ENCODE results near the gene GALNT14.

Gene GALNT14

GRCh38 chr2:31122133-31122532 lies 16.1 kb downstream of the GALNT14 start:
- no peak for TF ChIP-seq Cebpa-rat (IDR thresholded peaks at IDR 0.05)
- peaks cover 54% of the 10 kb centered on the region for H3K4me1 ChIP-seq
- no peaks in the 10 kb centered on the region for H3K27me3 ChIP-seq
- H3K9me3 ChIP-seq: peaks cover 14% of the 10 kb centered on the region
- peaks cover 37% of the 10 kb centered on the region for H4K20me1 ChIP-seq
- no peak overlapping the region for H3K9ac ChIP-seq
- H3K4me3 ChIP-seq: no peak overlapping the region
- no peak overlapping the region for H3K4me2 ChIP-seq
- H3K36me3 ChIP-seq: peaks cover 37% of the 10 kb centered on the region
- H3K27ac ChIP-seq: peak overlapping the region; percentile 20

GRCh38 chr2:31113765-31114164 lies 24.5 kb downstream of the GALNT14 start:
- Histone ChIP-seq H3K9me3 (no peaks in the 10 kb centered on the region), H3K4me2 (no peak overlapping the region), H3K36me3 (peaks cover 77% of the 10 kb centered on the region), H3K4me1 (peaks cover 14% of the 10 kb centered on the region), H3K9ac (no peak overlapping the region), H3K4me3 (no peak overlapping the region), H3K27ac (no peak overlapping the region), H3K27me3 (no peaks in the 10 kb centered on the region), H4K20me1 (peaks cover 61% of the 10 kb centered on the region)
- TF ChIP-seq Cebpa-rat (IDR thresholded peaks at IDR 0.05): no peak

GRCh38 chr2:31112544-31112943 lies 25.7 kb downstream of the GALNT14 start:
- Histone ChIP-seq H3K36me3 (peaks cover 85% of the 10 kb centered on the region), H3K9ac (no peak overlapping the region), H3K4me3 (no peak overlapping the region), H3K27me3 (no peaks in the 10 kb centered on the region), H3K4me1 (peaks cover 15% of the 10 kb centered on the region), H4K20me1 (peaks cover 73% of the 10 kb centered on the region), H3K9me3 (peaks cover 9% of the 10 kb centered on the region; the same call in 1 of the 2 replicates), H3K27ac (no peak overlapping the region), H3K4me2 (no peak overlapping the region)
- no peak for TF ChIP-seq Cebpa-rat (IDR thresholded peaks at IDR 0.05)

GRCh38 chr2:31110998-31111397 lies 27.2 kb downstream of the GALNT14 start:
- peaks cover 88% of the 10 kb centered on the region for H4K20me1 ChIP-seq
- H3K4me2 ChIP-seq: no peak overlapping the region
- H3K27ac ChIP-seq: no peak overlapping the region
- no peaks in the 10 kb centered on the region for H3K27me3 ChIP-seq
- no peak overlapping the region for H3K4me3 ChIP-seq
- H3K4me1 ChIP-seq: peaks cover 15% of the 10 kb centered on the region
- TF ChIP-seq Cebpa-rat (IDR thresholded peaks at IDR 0.05): no peak
- peaks cover 24% of the 10 kb centered on the region for H3K9me3 ChIP-seq
- peaks cover 96% of the 10 kb centered on the region for H3K36me3 ChIP-seq
- H3K9ac ChIP-seq: no peak overlapping the region

GRCh38 chr2:31110431-31110830 lies 27.8 kb downstream of the GALNT14 start:
- Histone ChIP-seq H3K36me3 (peaks cover 97% of the 10 kb centered on the region), H3K4me2 (no peak overlapping the region), H4K20me1 (peaks cover 87% of the 10 kb centered on the region), H3K9me3 (peaks cover 30% of the 10 kb centered on the region), H3K4me1 (peaks cover 15% of the 10 kb centered on the region), H3K27me3 (no peaks in the 10 kb centered on the region), H3K4me3 (no peak overlapping the region), H3K27ac (no peak overlapping the region), H3K9ac (no peak overlapping the region)
- no peak for TF ChIP-seq Cebpa-rat (IDR thresholded peaks at IDR 0.05)

GRCh38 chr2:31109633-31110192 lies 28.5 kb downstream of the GALNT14 start:
- Histone ChIP-seq H3K9me3 (peaks cover 30% of the 10 kb centered on the region), H3K27me3 (no peaks in the 10 kb centered on the region), H3K36me3 (peaks cover 97% of the 10 kb centered on the region), H3K27ac (no peak overlapping the region), H3K4me3 (no peak overlapping the region), H3K4me1 (peaks cover 15% of the 10 kb centered on the region), H4K20me1 (peaks cover 90% of the 10 kb centered on the region), H3K9ac (no peak overlapping the region), H3K4me2 (no peak overlapping the region)
- TF ChIP-seq Cebpa-rat (IDR thresholded peaks at IDR 0.05): no peak

GRCh38 chr2:31108561-31109286 lies 29.5 kb downstream of the GALNT14 start:
- H3K27ac ChIP-seq: no peak overlapping the region
- peaks cover 95% of the 10 kb centered on the region for H4K20me1 ChIP-seq
- peaks cover 30% of the 10 kb centered on the region for H3K9me3 ChIP-seq
- H3K9ac ChIP-seq: no peak overlapping the region
- no peak overlapping the region for H3K4me3 ChIP-seq
- H3K36me3 ChIP-seq: peaks cover 99% of the 10 kb centered on the region
- H3K4me2 ChIP-seq: no peak overlapping the region
- H3K27me3 ChIP-seq: no peaks in the 10 kb centered on the region
- H3K4me1 ChIP-seq: peaks cover 15% of the 10 kb centered on the region
- TF ChIP-seq Cebpa-rat (IDR thresholded peaks at IDR 0.05): no peak

GRCh38 chr2:31107591-31108300 lies 30.5 kb downstream of the GALNT14 start:
- H3K4me1 ChIP-seq: peaks cover 15% of the 10 kb centered on the region
- no peak for TF ChIP-seq Cebpa-rat (IDR thresholded peaks at IDR 0.05)
- peaks cover 38% of the 10 kb centered on the region for H3K9me3 ChIP-seq
- H3K27ac ChIP-seq: no peak overlapping the region
- no peak overlapping the region for H3K4me2 ChIP-seq
- H3K36me3 ChIP-seq: peaks cover 99% of the 10 kb centered on the region
- no peak overlapping the region for H3K9ac ChIP-seq
- no peak overlapping the region for H3K4me3 ChIP-seq
- no peaks in the 10 kb centered on the region for H3K27me3 ChIP-seq
- peaks cover 92% of the 10 kb centered on the region for H4K20me1 ChIP-seq

- Histone ChIP-seq H3K27ac (no peak overlapping the region), H3K4me3 (no peak overlapping the region), H3K36me3 (peaks cover 78% of the 10 kb centered on the region), H3K27me3 (no peaks in the 10 kb centered on the region), H4K20me1 (peaks cover 48% of the 10 kb centered on the region; the same call in 1 of the 2 replicates), H3K9me3 (peaks cover 34% of the 10 kb centered on the region), H3K4me1 (peaks cover 23% of the 10 kb centered on the region), H3K4me2 (no peak overlapping the region), H3K9ac (no peak overlapping the region)
- no peak for TF ChIP-seq Cebpa-rat (IDR thresholded peaks at IDR 0.05)
Observed at GRCh38 chr2:31101701-31102100, 36.5 kb downstream of the GALNT14 start.

All from BLaER1 (cell line).